Activated CD8-positive, alpha-beta memory T cell treated with anti-CD3 and anti-CD28 coated beads, Interleukin-2, amount 50 U/mL, for 24 hours (primary cell): ENCODE results near the gene PACRGL.
"Not testable (repeated sequence)": the region's sequence is repeated elsewhere in the genome, so short reads cannot be mapped to it uniquely, and the experiment has no call there.

ENCODE experiments used
- DNase-seq: peaks from one replicate; pipeline ENCODE4 v3.0.0-alpha.2; 2020; ENCODE audit errors: extremely low read depth

The PACRGL gene

DNA sequence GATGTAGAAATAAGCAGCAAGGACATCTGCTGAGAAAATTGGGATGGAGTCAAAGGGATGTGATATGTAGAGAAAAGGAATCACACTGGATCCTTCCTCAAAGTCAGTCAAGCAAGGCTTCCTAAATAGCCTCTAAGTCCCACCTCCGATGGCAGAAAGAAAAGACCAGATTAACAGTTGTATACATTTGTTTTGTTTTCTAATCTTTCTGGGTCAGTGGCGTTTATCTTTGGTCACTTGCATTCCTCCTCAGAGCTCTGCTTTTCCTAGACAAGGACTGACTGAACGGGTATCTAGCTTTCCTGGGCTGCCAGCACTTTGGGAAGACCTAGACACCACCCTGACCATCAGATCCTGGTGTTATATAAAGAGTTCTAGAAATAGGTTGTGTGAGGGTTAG lies 23.2 kb downstream of the PACRGL start:
- no peak for DNase-seq

DNA sequence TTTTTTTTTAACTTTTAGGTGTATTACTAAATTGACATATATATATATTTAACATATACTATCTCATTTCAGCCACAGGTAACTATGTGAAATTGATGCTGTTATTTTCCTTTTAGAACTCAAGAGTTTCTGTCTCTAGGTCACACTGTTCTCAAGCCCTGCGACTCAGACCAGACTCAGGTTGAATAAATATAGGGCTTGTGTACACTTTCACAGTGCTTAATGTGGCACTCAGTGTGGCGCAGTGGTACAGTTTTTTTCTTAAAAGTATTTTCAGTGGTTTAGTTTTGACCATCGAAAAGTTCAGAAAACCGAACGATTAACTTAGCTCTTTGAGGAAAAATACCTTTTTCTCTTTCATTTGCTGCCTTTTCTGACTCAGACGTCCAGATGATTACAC lies 24.7 kb downstream of the PACRGL start:
- no peak for DNase-seq

DNA sequence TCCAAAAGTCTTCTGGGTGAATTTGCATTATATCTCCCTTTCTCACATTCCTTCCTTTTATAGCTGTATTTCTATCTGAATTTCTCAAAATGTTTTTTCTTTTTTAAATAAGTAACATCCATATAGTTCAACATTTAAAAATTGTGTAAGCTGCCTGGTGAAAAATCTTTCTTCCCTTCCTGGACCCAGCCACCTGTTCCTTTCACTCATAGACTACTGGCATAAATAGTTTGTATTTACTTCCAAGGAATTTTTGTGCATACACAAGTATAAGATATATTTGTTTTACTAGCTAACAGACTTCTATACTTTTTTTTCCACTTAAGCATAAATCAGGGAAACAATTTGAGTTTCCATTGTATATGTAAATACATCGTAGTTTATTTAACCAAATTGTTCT lies 35.7 kb downstream of the PACRGL start:
- DNase-seq, result no peak

DNA sequence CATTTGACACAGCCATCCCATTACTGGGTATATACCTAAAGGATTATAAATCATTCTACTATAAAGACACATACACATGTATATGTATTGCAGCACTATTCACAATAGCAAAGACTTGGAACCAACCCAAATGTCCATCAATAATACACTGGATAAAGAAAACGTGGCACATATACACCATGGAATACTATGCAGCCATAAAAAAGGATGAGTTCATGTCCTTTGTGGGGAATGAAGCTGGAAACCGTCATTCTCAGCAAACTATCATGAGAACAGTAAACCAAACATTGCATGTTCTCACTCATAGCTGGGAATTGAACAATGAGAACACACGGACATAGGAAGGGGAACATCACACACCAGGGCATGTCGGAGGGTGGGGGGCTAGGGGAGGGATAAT lies 45.7 kb downstream of the PACRGL start:
- not testable (repeated sequence) for DNase-seq

DNA sequence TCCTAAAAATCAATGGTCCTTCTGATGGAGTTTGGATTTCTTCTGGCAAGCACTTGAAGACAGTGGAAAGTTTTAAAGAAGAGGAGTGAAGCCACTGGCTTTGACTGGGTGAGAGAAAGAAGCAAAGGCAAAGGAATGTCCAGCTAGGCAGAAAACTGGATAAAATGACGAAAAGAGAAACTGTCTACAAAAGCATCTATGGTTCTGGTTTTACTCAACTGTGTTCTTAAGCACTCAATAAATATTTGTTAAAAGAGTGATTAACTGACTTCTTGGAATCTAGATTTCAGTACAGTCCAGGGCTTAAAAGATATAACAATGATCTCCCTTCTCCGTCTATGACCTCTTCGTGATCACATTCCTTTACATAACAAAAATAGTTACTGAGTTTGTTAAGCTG lies 52.4 kb downstream of the PACRGL start:
- DNase-seq, result no peak

DNA sequence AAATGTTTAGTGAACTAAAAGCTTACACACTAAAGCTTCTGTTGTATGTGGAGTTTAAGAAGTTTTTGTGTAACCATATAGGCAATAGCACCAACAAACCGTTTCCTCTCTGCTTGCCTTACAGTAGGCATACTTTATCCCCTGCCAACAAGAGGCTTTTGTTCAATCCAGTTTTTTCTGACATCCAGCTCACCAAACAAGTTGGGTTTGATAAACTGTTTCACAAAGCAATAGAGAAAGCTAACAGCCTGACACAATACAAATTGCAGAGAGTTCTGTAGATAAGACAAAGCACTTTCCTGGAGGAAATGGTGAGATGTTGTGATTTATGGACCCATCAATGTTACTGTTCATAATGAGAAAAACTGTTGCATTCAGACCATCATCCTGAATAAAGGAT lies 53.8 kb downstream of the PACRGL start:
- DNase-seq, result no peak

DNA sequence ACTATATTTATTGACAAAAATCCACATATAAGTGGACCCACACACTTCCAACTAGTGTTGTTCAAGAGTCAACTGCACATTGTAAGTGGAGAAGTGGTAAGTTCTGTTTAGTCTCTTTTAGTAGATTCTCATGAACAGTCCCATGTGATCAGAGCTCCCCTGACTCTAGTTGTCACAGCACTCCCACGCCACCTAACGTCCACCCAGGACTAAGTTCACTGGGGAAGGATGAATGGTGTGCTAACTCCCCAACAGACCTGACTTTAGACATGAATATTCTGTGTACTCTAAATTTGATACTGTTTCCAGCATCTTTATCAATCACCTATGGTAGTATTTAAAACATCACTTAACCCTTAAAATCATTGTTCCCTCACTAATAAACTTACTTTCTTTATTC lies 59.8 kb downstream of the PACRGL start:
- no peak for DNase-seq

DNA sequence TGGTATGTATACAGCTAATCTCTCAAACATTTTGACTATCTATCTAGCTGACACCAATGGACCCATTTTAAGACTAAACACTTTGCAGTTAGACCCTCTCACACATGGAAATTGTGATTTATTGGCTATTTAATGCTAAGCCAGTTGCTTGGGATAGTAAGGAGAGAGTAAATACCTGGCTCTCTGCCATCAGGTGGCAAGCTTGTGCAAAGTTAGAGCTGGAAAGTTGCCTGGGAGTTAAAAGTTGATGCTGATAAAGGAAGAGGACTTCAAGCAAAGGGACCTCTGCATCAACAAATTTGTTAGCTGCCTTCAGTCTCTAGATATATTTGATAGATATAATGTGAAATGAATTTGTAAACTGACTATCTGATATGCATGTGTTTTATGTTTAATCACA lies 61.1 kb downstream of the PACRGL start:
- no peak for DNase-seq

DNA sequence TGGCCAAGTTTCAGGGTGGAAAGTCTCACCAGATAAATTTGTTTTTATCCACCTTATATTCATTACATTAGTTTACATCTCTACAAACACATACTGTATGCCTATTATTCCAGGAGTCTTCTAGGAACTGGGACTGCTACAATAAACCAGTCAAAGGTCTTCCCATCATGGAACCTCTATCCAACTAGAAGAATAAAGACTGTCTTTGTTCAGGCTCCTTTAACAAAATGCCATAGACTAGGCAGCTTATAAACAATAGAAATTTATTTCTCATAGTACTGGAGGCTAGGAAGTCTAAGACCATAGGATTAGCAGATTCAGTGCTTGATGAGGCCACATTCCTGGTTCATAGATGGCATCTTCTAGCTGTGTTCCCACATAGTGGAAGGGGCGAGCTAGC lies 61.6 kb downstream of the PACRGL start:
- no peak for DNase-seq

DNA sequence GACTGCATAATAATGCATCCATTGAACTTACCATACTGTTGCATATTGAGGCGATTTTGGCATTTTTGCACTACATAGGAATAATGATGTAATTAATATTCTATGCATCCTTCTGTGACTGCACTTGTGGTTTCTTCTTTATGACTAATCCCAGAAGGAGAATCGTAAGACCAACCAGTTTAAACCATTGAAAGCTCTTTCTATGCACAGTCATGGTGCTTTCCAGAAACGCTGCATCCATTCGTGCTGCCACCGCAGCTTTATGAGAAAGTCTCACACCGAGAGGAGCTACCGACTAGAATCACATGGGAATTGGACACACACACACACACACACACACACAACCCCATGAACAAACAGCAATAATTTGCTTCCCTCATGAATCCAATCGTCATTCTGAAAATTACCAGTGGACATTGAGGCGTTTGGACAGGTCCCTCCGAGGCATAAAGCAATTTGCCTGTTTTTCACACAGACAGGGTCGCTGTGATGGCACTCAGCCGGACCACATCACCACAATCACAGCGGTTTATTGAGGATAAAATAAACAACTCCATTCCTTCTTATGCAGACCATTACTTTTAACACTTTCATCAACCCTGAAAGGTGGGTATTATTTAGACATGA lies 64.2 kb downstream of the PACRGL start:
- DNase-seq, result no peak

DNA sequence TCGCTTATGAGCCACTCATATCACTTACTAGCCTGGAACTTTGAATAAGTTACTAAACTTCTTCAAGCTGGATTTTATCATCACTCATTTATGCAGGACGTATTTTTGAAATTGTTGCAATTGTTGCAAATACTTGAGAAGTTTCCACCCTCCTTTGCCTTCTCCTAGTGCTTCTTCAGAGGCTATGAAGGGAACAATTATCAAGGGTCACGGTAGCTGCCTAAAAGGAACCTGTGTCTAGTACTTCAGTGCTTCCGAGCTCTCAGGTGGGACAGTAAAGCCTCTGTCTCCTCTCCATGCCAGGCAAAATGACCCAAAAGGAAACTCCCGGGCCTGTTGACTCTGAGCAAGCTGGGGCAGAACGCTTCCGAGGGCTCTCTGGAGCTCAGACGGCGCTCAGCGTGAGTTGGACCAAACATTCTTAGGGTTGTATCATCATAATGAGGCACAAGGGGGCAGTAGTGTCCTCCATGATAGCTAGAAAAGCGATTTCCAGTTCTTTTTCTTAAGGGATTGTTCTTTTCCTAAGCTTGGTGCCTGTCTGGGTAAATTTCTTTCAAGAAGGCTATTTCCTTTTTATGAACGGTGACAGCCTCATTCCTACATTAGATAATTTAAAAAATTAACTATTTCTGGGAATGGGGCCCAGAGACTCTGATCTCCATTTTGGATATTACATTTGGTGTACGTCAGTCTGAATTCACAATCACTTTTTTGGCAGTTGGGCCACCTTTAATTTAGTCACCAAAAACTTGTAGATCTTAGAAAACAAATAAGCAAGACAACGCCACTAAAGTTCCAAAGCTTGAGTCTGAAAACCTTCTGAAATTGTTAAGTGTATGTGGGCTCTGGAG lies 73.1 kb downstream of the PACRGL start:
- DNase-seq, result no peak

DNA sequence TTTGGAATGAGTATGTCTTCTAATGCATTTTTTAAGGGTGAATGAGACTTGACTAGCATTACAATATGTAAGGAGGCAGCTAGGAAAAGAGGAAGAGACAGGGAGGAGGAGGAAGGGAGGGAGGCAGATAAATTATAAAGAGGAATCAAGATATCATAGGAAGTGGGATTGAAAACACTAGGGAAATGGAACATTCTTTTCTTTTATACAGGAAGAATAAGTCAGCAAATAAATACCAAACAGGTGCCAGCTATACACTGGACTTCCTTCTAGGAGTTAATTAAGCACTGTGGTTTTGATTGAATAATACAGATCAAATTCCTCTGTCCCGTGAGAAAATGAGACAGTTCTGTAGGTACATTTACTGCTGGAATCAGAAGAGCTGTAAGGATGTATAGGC lies 78.6 kb downstream of the PACRGL start:
- DNase-seq, result no peak

DNA sequence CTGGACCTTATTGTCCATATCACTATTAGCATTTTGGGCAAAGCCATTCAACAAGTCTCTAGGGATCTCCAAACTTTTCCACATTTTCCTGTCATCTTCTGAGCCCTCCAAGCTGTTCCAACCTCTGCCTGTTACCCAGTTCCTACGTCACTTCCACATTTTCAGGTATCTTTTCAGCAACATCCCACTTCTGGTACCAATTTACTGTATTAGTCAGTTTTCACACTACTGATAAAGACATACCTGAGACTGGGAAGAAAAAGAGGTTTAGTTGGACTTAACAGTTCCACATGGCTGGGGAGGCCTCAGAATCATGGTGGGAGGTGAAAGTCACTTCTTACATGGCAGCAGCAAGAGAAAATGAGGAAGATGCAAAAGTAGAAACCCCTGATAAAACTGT lies 82.9 kb downstream of the PACRGL start:
- DNase-seq, result not testable (repeated sequence)

DNA sequence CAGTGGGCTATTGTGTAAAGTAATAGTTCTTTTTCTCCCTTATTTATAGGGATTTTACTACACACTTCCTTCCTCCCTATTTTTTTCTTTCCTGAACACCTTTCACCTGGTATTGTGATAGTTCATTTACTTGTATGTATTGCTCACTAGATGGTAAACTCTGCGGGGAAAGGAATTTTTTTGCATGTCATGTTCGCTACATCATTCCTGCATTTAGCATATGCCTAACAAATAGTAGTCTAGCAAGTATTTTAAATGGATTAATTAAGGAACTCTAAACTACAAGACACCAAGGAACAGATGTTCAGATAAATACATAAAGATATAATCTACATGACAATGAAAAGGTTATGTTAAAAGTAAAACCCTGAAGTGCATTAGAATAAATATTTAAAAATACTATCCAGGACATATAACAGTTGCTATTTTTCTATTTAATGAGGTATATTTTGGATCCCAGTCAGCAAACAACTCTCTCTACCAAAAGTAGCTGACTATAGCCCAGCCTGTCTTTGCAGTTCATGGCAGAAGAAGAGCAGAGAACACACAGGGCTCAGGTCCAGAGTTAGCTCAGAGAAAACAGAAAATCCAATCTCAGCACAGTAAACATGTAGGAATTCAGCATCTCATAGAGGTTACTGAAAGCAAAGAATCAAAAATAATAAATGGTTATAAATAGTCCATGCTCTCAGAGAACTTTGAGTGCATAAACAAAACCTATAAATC lies 87.8 kb downstream of the PACRGL start:
- DNase-seq, result no peak
